Skin of body (tissue), 2 donors: ENCODE measurements around the gene C12orf76. TPM values are rescaled to one million over a fixed set of nuclear protein-coding genes. Genes with fewer than 3 reads are reported as not detected.
"Not testable (repeated sequence)": the region's sequence is repeated elsewhere in the genome, so short reads cannot be mapped to it uniquely, and the experiment has no call there.

Experiments used
- DNase-seq: peaks from one replicate; lab custom pipeline; 2025; lab: John Stamatoyannopoulos, UW
- total RNA-seq: library from RNA; depleted of rRNA; stranded (reverse); fragments of >200 nt; gene quantifications from one replicate; pipeline ENCODE4 v1.2.3, GENCODE V29; 2014

The C12orf76 gene
- total RNA-seq, 1 donor from 2014 or later: 13.1 TPM

DNA sequence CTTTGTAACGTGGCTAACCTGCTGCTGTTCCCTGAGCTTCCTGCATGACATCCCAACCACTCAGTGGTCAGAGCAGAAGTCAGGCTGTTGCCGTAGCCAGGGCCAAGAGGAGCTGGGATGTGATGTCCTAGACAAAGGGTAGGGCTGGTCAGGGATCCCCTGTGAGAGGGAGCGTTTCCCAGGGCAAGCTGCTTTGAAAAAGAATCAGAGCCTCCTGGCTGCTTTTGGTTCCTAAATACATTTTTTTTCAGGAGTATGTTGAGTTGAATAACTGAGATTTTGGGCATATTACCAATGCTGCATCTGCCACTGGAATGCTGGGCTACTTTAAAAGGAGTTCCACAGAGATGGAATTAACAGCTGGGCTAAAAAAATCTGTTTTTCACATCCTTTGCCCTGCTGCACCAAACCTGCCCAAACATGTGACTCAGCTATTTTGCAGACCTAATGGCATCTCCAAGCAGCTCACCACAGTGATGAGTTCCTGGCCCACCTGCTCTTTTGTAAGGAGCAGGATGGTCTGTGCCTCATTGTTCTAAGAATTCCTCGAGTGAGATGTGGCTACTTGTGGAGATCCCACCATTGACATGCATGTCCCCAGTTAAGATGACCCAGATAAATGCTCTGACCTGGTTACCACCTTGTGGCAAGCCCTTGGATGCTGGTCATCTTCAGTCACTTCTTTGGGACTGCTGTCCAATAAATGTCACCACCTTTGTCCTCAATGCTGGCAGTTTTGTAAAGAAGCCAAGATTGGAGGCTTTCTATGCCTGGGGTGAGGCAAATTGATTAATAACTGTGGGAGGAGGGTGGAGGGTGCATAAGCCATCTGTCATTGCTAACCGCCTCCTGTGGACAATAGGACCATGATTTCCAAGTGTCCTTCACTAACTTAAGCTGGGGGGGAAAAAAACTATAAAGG, 25.0 kb downstream of the C12orf76 start:
- no peak for DNase-seq

- no peak for DNase-seq
These were observed 27.4 kb downstream of the C12orf76 start for GRCh38 chr12:110020956-110021355.

DNA sequence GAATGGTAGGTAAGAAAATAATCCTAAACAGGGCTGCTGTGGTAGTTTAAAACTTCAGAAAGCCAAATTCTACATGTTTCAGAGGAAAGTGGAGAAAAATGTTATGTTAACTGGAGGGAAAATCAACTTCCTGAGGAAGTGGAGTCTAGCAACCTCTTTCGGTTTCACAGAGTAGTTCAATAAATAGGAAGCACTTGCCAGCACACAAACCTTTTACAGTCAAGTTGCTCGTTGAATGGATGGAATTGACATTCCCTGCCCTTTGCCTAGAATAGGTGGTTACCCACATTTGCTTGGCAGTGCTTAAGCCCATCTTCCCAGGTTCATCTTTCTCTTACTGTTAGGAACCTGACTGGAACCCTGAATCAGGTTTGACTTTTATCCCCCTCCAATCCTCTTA, 33.2 kb downstream of the C12orf76 start:
- DNase-seq: no peak

- DNase-seq: no peak
These were observed 35.7 kb downstream of the C12orf76 start for GRCh38 chr12:110012659-110013058.

DNA sequence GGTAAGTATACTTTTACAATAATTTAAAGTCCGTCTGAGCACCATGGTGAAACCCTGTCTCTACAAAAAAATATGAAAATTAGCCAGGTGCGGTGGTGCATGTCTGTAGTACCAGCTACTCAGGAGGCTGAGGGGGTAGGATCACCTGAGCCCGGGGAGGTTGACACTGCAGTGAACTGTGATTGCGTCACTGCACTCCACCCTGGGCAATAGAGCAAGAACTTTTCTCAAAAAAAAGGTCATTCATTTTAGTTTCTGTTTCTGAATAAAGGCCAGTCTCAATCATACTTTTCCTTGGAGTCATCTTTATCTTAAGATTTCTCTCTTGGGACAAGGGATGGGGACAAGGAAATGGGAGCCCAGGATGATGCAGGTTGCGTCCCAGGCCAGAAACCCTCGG, 36.2 kb downstream of the C12orf76 start:
- DNase-seq: no peak

- no peak for DNase-seq
These were observed 37.2 kb downstream of the C12orf76 start for GRCh38 chr12:110010853-110011723.

DNA sequence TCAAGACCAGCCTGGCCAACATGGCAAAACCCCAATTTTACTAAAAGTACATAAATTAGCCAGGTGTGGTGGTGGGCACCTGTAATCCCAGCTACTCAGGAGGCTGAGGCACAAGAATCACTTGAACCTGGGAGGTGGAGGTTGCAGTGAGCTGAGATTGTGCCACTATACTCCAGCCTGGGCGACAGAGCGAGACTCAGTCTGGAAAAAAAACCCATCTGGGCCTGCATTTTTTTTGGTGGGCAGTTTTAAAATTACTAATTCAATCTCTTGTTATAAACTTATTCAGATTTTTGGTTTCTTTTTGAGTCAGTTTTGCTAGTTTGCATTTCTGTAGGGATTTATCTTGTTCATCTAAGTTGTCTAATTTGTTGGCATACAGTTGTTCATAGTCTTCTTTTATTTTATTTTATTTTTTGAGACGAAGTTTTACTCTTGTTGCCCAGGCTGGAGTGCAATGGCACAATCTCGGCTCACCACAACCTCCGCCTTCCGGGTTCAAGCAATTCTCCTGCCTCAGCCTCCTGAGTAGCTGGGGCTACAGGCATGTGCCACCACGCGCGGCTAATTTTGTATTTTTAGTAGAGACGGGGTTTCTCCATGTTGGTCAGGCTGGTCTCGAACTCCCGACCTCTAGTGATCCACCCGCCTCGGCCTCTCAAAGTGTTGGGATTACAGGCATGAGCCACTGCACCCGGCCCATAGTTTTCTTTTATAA, 39.5 kb downstream of the C12orf76 start:
- not testable (repeated sequence) for DNase-seq

- no peak for DNase-seq
These were observed 40.4 kb downstream of the C12orf76 start for GRCh38 chr12:110007881-110008280.

GRCh38 chr12:110006115-110006514, 42.2 kb downstream of the C12orf76 start:
- DNase-seq: no peak

DNA sequence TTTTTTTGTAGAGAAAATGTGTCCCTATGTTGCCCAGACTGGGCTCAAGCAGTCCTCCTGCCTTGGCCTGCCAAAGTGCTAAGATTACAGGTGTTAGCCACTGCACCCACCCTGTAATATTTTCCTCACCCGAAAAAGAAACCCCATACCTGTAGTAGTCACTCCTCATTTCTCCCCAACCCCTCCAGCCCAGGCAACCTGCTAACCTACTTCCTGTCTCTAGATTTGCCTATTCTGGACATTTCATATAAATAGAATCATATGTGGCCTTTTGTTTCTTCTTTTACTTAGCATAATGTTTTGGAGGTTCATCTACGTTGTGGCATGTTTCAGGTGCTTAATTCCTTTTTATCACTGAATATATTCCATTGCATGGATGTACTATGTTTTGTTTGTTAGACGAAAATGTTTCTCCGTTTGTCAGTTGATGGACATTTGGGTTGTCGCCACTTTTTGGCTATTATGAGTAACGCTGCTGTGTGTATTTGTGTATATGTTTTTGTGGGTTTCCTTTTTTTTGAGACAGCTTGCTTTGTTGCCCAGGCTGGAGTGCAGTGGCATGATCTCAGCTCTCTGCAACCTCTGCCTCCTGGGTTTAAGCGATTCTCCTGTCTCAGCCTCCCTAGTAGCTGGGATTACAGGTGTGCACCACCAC, 42.9 kb downstream of the C12orf76 start:
- DNase-seq: no peak

DNA sequence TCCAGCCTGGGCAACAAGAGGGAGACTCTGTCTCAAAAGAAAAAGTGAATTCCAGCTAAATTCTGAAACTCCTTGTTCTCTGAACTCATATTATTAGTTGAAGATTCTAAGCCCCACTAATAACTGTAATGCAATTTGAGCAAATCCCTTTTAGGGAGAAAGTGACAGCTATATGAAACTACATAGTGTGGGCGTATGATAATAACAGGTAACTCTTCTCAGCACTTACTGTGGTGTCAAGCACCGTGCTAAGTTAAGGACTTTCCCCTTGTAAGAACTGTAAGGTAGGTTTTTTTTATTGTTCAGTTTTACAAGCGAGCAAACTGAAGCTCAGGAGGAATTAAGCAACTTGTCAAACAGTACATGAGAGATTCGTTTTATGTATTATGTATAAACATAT, 43.7 kb downstream of the C12orf76 start:
- DNase-seq: no peak

DNA sequence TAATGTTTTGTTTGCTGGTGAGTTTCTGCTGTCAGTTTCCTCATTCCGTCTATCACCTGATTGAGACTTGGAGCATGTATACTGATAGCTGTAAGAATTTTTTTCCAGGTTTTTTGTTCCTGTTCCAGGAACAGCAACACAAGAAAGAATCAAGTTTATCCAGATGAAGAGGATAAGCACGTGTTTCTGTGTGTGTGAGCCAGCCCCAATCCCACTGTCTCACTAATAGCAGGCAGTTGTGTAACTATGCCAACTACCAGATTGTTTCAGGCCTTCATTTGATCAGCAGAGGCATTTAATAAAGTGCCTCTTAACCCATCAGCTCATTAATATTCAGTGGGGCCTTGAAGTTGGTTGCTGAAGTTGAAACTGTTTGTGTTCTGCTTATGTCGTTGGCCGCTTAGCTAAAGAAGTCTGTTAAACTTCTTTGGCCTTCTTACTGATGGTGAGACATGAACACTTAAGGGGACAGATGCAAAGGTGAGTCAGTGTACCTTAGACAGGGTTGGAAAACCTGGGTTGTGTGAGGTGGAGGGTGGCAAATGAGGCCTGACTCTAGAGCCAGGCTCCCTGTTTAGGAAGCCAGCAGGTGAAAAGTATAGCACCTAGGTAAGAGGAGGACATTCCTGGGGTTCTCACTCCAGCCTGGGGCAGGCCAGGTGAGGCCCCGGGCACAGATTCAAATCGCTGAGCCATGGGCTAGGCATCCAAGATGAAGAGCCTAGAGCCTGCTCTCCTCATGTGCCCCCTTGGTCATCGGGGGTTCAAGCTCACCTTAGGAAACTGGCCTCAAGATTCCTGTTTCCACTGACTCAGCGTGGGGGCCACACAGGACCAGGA, 45.4 kb downstream of the C12orf76 start:
- DNase-seq: peak; percentile 17

DNA sequence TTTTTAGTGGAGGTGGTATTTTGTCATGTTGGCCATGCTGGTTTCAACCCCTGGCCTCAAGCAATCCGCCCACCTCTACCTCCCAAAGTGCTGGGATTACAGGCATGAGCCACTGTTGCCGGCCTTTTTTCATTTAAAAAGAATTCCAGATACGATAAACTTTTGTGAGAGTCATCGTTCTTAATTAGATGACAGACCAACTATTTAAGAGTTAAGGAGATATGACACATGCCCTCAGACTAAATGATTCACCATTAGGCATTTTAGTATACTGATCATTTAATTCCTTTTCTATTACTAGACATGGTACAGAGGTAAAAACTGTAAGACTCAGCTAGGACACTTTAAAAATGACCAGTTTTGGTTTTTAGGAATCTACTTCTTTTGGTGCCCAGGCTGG, 46.7 kb downstream of the C12orf76 start:
- DNase-seq: no peak

GRCh38 chr12:109999983-110000505, 48.3 kb downstream of the C12orf76 start:
- DNase-seq: no peak

- no peak for DNase-seq
These were observed 48.7 kb downstream of the C12orf76 start for GRCh38 chr12:109999649-109999971.

GRCh38 chr12:109998904-109999648, 49.2 kb downstream of the C12orf76 start, which contains the start of gene ANKRD13A:
Gene ANKRD13A (plus strand): TSS chr12:109999430. CDS start chr12:109999689, 259 bp downstream.
- DNase-seq: peak; percentile 96

GRCh38 chr12:109998241-109998903, 50.0 kb downstream of the C12orf76 start:
- peak; percentile 33 for DNase-seq

- DNase-seq: no peak
These were observed 50.9 kb downstream of the C12orf76 start for GRCh38 chr12:109997393-109997792.

GRCh38 chr12:109996483-109996853, 51.9 kb downstream of the C12orf76 start:
- no peak for DNase-seq
